Measurements from ENCODE around the gene ALDOA. TPM values are rescaled to one million over a fixed set of nuclear protein-coding genes. Genes with fewer than 3 reads are reported as not detected.

ALDOA gene
- total and polyA plus RNA-seq, 5 donors from 2014 or later, result 430 to 1,243 (median 1,138) TPM

DNA sequence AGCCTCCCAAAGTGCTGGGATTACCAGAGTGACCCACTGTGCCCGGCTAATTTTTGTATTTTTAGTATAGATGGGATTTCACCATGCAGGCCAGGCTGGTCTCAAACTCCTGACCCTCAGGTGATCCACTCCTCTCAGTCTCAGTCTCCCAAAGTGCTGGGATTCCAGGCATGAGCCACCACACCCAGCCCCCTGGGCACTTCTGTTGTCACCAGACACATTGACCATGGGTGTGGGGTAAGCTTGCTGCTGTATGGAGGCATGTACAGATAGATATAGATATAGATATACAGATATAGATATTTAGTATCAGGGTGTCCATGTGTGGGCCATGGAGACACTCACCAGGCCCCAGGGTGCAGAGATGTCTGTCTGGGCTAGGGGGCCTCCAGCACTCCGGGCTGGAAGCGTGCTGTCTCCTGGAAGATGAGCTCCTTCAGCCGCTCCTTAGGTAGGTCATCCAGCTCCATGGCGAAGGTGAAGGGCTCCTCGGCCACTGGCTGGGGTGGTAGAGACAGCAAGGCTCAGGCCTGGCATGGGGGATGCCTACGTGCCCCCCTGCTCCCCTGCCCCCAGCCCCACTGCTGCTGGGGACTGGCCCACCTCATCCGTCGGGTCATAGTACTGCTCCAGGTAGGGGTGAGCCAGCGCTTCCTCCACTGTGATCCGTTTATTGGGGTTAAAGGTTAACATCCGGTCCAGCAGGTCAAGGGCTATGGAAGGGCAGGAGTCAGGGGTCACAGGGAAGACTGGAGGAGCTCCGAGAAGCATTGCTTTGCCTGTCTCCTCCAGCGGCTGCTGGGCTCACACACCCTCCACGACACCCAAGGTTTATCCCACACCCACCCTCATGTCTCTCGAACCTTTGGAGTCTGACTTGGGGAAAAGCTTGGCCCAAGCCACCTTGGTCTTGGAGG, 51.0 kb downstream of the ALDOA start:
- H3K9me3 ChIP-seq (ENCODE audit: control insufficient read depth in 2 of 2, low read length in 2 of 2), result no peaks in the 10 kb centered on the region
- H3K4me1 ChIP-seq (ENCODE audit: control insufficient read depth, insufficient read depth, low read length, poor library complexity, severe bottlenecking), result peaks cover 26% of the 10 kb centered on the region
- no peak overlapping the region for H3K4me3 ChIP-seq (ENCODE audit: low read depth, low read length)
- H3K27me3 ChIP-seq (ENCODE audit: control insufficient read depth, insufficient read depth, low read length), result no peaks in the 10 kb centered on the region
- peak overlapping the region; percentile 5 for H3K27ac ChIP-seq (ENCODE audit: insufficient read depth, low read length, poor library complexity, severe bottlenecking)
- DNase-seq (no peak), ATAC-seq (ENCODE audit: low read depth in 2 of 2) (no peak)
- Mint-ChIP-seq H3K9me3 (no peaks in the 10 kb centered on the region), H3K4me3 (no peak overlapping the region), H3K4me1 (peaks cover 0 to 53% (median 17%) of the 10 kb centered on the region in 4 donors), H3K27me3 (no peaks in the 10 kb centered on the region), H3K27ac (no peak overlapping the region), H3K36me3 (peaks cover 14% of the 10 kb centered on the region)
- peaks cover 17% of the 10 kb centered on the region for H3K36me3 ChIP-seq (ENCODE audit: control insufficient read depth, insufficient read depth, low read length)

DNA sequence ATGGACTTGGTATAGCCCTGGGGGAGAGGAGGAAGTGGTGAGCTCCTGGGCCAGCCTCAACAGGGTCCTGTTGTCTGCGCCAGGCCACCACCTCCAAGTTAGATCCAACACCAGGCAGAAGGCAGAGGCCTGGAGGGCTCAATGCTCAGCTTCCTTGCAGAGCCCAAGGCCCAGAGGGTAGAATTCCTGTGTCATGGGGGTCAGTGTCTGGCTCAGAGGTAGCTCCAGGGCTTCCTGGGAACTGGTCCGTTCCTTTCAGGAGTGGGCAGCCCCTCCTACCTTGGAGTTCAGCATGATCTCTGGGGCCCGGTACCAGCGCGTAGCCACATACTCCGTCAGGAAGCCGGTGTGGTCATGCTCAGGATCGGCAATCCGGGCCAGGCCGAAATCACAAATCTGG, 52.2 kb downstream of the ALDOA start:
- no peak for DNase-seq
- Histone ChIP-seq H3K4me3 (ENCODE audit: low read depth, low read length) (no peak overlapping the region), H3K27ac (ENCODE audit: insufficient read depth, low read length, poor library complexity, severe bottlenecking) (no peak overlapping the region), H3K36me3 (ENCODE audit: control insufficient read depth, insufficient read depth, low read length) (peaks cover 17% of the 10 kb centered on the region), H3K9me3 (ENCODE audit: control insufficient read depth in 2 of 2, low read length in 2 of 2) (no peaks in the 10 kb centered on the region), H3K4me1 (ENCODE audit: control insufficient read depth, insufficient read depth, low read length, poor library complexity, severe bottlenecking) (peaks cover 38% of the 10 kb centered on the region), H3K27me3 (ENCODE audit: control insufficient read depth, insufficient read depth, low read length) (no peaks in the 10 kb centered on the region)
- H3K27me3 Mint-ChIP-seq, result no peaks in the 10 kb centered on the region
- H3K4me3 Mint-ChIP-seq, result no peak overlapping the region
- no peak for ATAC-seq (ENCODE audit: low read depth in 2 of 2)
- peaks cover 14% of the 10 kb centered on the region for H3K36me3 Mint-ChIP-seq
- H3K27ac Mint-ChIP-seq, result peak overlapping the region in 1 of 3 donors; percentile 76
- H3K4me1 Mint-ChIP-seq, result peaks cover 0 to 62% (median 21%) of the 10 kb centered on the region in 4 donors
- no peaks in the 10 kb centered on the region for H3K9me3 Mint-ChIP-seq

DNA sequence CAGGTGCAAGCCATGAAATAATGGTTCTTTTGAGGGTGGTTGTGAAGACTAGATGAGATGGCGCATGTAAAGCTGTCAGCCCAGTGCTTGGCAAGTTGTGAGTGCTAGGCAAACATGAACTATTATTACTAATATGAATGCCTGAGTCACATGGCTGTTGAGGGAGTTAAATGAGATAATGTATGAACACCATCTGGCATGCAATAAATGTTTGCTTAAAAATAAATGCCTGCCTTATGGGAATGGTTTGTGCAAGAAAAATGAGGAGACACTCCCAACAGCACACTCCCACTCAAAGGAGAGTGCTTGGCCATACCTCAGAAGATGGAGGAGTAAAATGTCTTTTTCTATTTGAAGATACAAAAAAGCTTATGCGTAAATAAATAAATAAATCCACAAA, 53.9 kb downstream of the ALDOA start:
- ATAC-seq (ENCODE audit: low read depth in 2 of 2), result no peak
- no peaks in the 10 kb centered on the region for H3K27me3 Mint-ChIP-seq
- peaks cover 0 to 58% (median 18%) of the 10 kb centered on the region in 4 donors for H3K4me1 Mint-ChIP-seq
- Histone ChIP-seq H3K9me3 (ENCODE audit: control insufficient read depth in 2 of 2, low read length in 2 of 2) (no peaks in the 10 kb centered on the region), H3K4me1 (ENCODE audit: control insufficient read depth, insufficient read depth, low read length, poor library complexity, severe bottlenecking) (peaks cover 30% of the 10 kb centered on the region), H3K36me3 (ENCODE audit: control insufficient read depth, insufficient read depth, low read length) (peaks cover 17% of the 10 kb centered on the region), H3K27ac (ENCODE audit: insufficient read depth, low read length, poor library complexity, severe bottlenecking) (no peak overlapping the region), H3K27me3 (ENCODE audit: control insufficient read depth, insufficient read depth, low read length) (no peaks in the 10 kb centered on the region), H3K4me3 (ENCODE audit: low read depth, low read length) (no peak overlapping the region)
- no peak for DNase-seq
- H3K4me3 Mint-ChIP-seq, result peak overlapping the region in 3 of 4 donors; percentile 7 to 96 (median 86)
- H3K27ac Mint-ChIP-seq, result peak overlapping the region in 1 of 3 donors; percentile 71
- no peaks in the 10 kb centered on the region for H3K9me3 Mint-ChIP-seq
- H3K36me3 Mint-ChIP-seq, result peaks cover 14% of the 10 kb centered on the region

Other genes with a start within 250 kb of the ALDOA start
- gene PAGR1, start 249.6 kb upstream of the ALDOA start, total RNA-seq, result 15.6 TPM
- 10 to 100 TPM; 41.0 to 48.8 (median 45.5) TPM for gene PAGR1, start 249.6 kb upstream of the ALDOA start, polyA plus RNA-seq
- gene MVP, start 245.3 kb upstream of the ALDOA start, total RNA-seq, result 163 TPM
- gene MVP, start 245.3 kb upstream of the ALDOA start, polyA plus RNA-seq, result 100 to 1,000 TPM; 116 to 157 (median 133) TPM
- 47.7 TPM for gene CDIPT, start 202.5 kb upstream of the ALDOA start, total RNA-seq
- 100 to 1,000 TPM; 100 to 122 (median 108) TPM for gene CDIPT, start 202.5 kb upstream of the ALDOA start, polyA plus RNA-seq
- not detected for gene SEZ6L2, start 166.2 kb upstream of the ALDOA start, total RNA-seq
- not detected for gene SEZ6L2, start 166.2 kb upstream of the ALDOA start, polyA plus RNA-seq
- not detected for gene ASPHD1, start 165.3 kb upstream of the ALDOA start, total RNA-seq
- not detected for gene ASPHD1, start 165.3 kb upstream of the ALDOA start, polyA plus RNA-seq
- gene KCTD13, start 139.5 kb upstream of the ALDOA start, total RNA-seq, result 52.3 TPM
- 10 to 100 TPM in 2 of 4 donors, 1 to 10 TPM in 2; 7.0 to 12.8 (median 9.9) TPM for gene KCTD13, start 139.5 kb upstream of the ALDOA start, polyA plus RNA-seq
- gene TMEM219, start 103.7 kb upstream of the ALDOA start, total RNA-seq, result 76.7 TPM
- 100 to 1,000 TPM; 193 to 261 (median 221) TPM for gene TMEM219, start 103.7 kb upstream of the ALDOA start, polyA plus RNA-seq
- gene TAOK2, start 91.9 kb upstream of the ALDOA start, total RNA-seq, result 30.0 TPM
- 1 to 10 TPM; 2.1 to 3.5 (median 2.9) TPM for gene TAOK2, start 91.9 kb upstream of the ALDOA start, polyA plus RNA-seq
- 12.4 TPM for gene HIRIP3, start 70.1 kb upstream of the ALDOA start, total RNA-seq
- 10 to 100 TPM; 13.9 to 19.9 (median 16.2) TPM for gene HIRIP3, start 70.1 kb upstream of the ALDOA start, polyA plus RNA-seq
- gene INO80E, start 69.5 kb upstream of the ALDOA start, total RNA-seq, result 105 TPM
- 1 to 10 TPM; 5.0 to 8.9 (median 6.0) TPM for gene INO80E, start 69.5 kb upstream of the ALDOA start, polyA plus RNA-seq
- gene DOC2A, start 54.7 kb upstream of the ALDOA start, total RNA-seq, result not detected
- gene DOC2A, start 54.7 kb upstream of the ALDOA start, polyA plus RNA-seq, result not detected
- not detected for gene C16orf92, start 42.6 kb upstream of the ALDOA start, total RNA-seq
- not detected for gene C16orf92, start 42.6 kb upstream of the ALDOA start, polyA plus RNA-seq
- gene TLCD3B, start 34.5 kb upstream of the ALDOA start, total RNA-seq, result not detected
- gene TLCD3B, start 34.5 kb upstream of the ALDOA start, polyA plus RNA-seq, result not detected
- gene PPP4C, start 10.2 kb downstream of the ALDOA start, total RNA-seq, result 97.0 TPM
- 100 to 1,000 TPM; 232 to 289 (median 262) TPM for gene PPP4C, start 10.2 kb downstream of the ALDOA start, polyA plus RNA-seq
- gene TBX6, start 26.2 kb downstream of the ALDOA start, total RNA-seq, result 0.42 TPM
- under 1 TPM in 1 of 4 donors, not detected in 3; 0.29 TPM for gene TBX6, start 26.2 kb downstream of the ALDOA start, polyA plus RNA-seq
- gene YPEL3, start 30.5 kb downstream of the ALDOA start, total RNA-seq, result 121 TPM
- gene YPEL3, start 30.5 kb downstream of the ALDOA start, polyA plus RNA-seq, result 100 to 1,000 TPM; 245 to 319 (median 297) TPM
- 26.7 TPM for gene GDPD3, start 47.8 kb downstream of the ALDOA start, total RNA-seq
- gene GDPD3, start 47.8 kb downstream of the ALDOA start, polyA plus RNA-seq, result under 1 TPM in 2 of 4 donors, not detected in 2; 0.13 to 0.28 TPM
- gene MAPK3, start 57.5 kb downstream of the ALDOA start, total RNA-seq, result 71.4 TPM
- 10 to 100 TPM in 1 of 4 donors, 1 to 10 TPM in 3; 7.3 to 12.6 (median 9.1) TPM for gene MAPK3, start 57.5 kb downstream of the ALDOA start, polyA plus RNA-seq
- gene CORO1A, start 117.8 kb downstream of the ALDOA start, total RNA-seq, result 850 TPM
- 1,000 to 10,000 TPM; 1,269 to 1,770 (median 1,540) TPM for gene CORO1A, start 117.8 kb downstream of the ALDOA start, polyA plus RNA-seq
- gene BOLA2B, start 127.9 kb downstream of the ALDOA start, total RNA-seq, result 58.2 TPM
- 100 to 1,000 TPM; 163 to 225 (median 191) TPM for gene BOLA2B, start 127.9 kb downstream of the ALDOA start, polyA plus RNA-seq
- gene SLX1A, start 128.1 kb downstream of the ALDOA start, total RNA-seq, result 50.3 TPM
- 100 to 1,000 TPM in 3 of 4 donors, 10 to 100 TPM in 1; 56.8 to 136 (median 102) TPM for gene SLX1A, start 128.1 kb downstream of the ALDOA start, polyA plus RNA-seq
- 19.3 TPM for gene SULT1A3, start 133.5 kb downstream of the ALDOA start, total RNA-seq
- gene SULT1A3, start 133.5 kb downstream of the ALDOA start, polyA plus RNA-seq, result 1 to 10 TPM in 1 of 4 donors, under 1 TPM in 2, not detected in 1; 0.71 to 1.5 (median 0.91) TPM
- 30.5 TPM for gene NPIPB13, start 182.7 kb downstream of the ALDOA start, total RNA-seq
- gene NPIPB13, start 182.7 kb downstream of the ALDOA start, polyA plus RNA-seq, result 1 to 10 TPM in 1 of 4 donors, under 1 TPM in 3; 0.68 to 1.0 (median 0.86) TPM

Measured in CD4-positive, CD25-positive, alpha-beta regulatory T cell (primary cell).